GM12878 (cell line): ENCODE data around the gene VEGFB. TPM values are rescaled to one million over a fixed set of nuclear protein-coding genes. Genes with fewer than 3 reads are reported as not detected.

ENCODE experiments used
- ATF3 ChIP-seq: IDR thresholded peaks from 2 replicates; pipeline ENCODE4 v1.6.1; 2011; ENCODE audit warnings: low read depth, mild to moderate bottlenecking, low read length, moderate library complexity, borderline replicate concordance; ENCODE audit errors: extremely low read depth
- CHD4 ChIP-seq: fragments of 200-600 bp; sonication (generic); IDR thresholded peaks from 2 replicates; pipeline ENCODE4 v1.6.1; 2016; ENCODE audit warnings: mild to moderate bottlenecking
- CREB1 ChIP-seq: IDR thresholded peaks from 2 replicates; pipeline ENCODE4 v1.6.1; 2012; ENCODE audit warnings: low read depth, mild to moderate bottlenecking, inconsistent platforms
- FOS ChIP-seq: IDR thresholded peaks from 3 replicates; pipeline ENCODE4 v1.6.1; 2011; ENCODE audit warnings: borderline replicate concordance; ENCODE audit not compliant: insufficient read length; ENCODE audit errors: extremely low read depth
- GATAD2B ChIP-seq: fragments of 450-650 bp; conservative IDR thresholded peaks from 2 replicates; pipeline ENCODE4 v1.6.1; 2017; ENCODE audit warnings: low read depth, mild to moderate bottlenecking, moderate library complexity
- HDAC6 ChIP-seq: fragments of 200-600 bp; sonication (generic); IDR thresholded peaks from one replicate; pipeline ENCODE4 v1.8.0; 2017; ENCODE audit warnings: antibody characterized with exemption; ENCODE audit not compliant: unreplicated experiment
- KAT2A ChIP-seq: conservative IDR thresholded peaks from 2 replicates; pipeline ENCODE4 v1.6.1; 2011; ENCODE audit warnings: low read depth, low read length; ENCODE audit not compliant: control insufficient read depth
- MAX ChIP-seq: IDR thresholded peaks from 2 replicates; pipeline ENCODE4 v1.6.1; 2012; ENCODE audit warnings: low read depth, low read length, improper control_type of control experiment
- MEF2B ChIP-seq: fragments of 450-650 bp; IDR thresholded peaks from 2 replicates; pipeline ENCODE4 v1.6.1; 2018; ENCODE audit warnings: mild to moderate bottlenecking, moderate library complexity; ENCODE audit not compliant: partially characterized antibody, poor library complexity, severe bottlenecking
- NBN ChIP-seq: fragments of 450-650 bp; IDR thresholded peaks from 2 replicates; pipeline ENCODE4 v1.6.1; 2016
- NFYB ChIP-seq: IDR thresholded peaks from 2 replicates; pipeline ENCODE4 v1.6.1; 2011; ENCODE audit warnings: low read depth, mild to moderate bottlenecking, low read length, improper control_type of control experiment, moderate library complexity; ENCODE audit not compliant: insufficient read depth
- NKRF ChIP-seq: fragments of 450-650 bp; conservative IDR thresholded peaks from 2 replicates; pipeline ENCODE4 v1.6.1; 2017; ENCODE audit warnings: mild to moderate bottlenecking, moderate library complexity
- PML ChIP-seq: IDR thresholded peaks from 2 replicates; pipeline ENCODE4 v1.6.1; 2012; ENCODE audit warnings: low read length, inconsistent platforms
- RAD51 ChIP-seq: fragments of 450-650 bp; IDR thresholded peaks from 2 replicates; pipeline ENCODE4 v1.6.1; 2016; ENCODE audit warnings: moderate library complexity, mild to moderate bottlenecking, inconsistent platforms
- RB1 ChIP-seq: fragments of 450-650 bp; formaldehyde crosslinking; IDR thresholded peaks from 2 replicates; pipeline ENCODE4 v1.6.1; 2017; ENCODE audit warnings: mild to moderate bottlenecking, borderline replicate concordance
- SREBF1 ChIP-seq: IDR thresholded peaks from 2 replicates; pipeline ENCODE4 v1.6.1; 2012; ENCODE audit warnings: mild to moderate bottlenecking, low read length
- TCF7 ChIP-seq: IDR thresholded peaks from 2 replicates; pipeline ENCODE4 v1.6.1; 2014; ENCODE audit warnings: antibody characterized with exemption, borderline replicate concordance
- ZBTB40 ChIP-seq: fragments of 450-650 bp; IDR thresholded peaks from 2 replicates; pipeline ENCODE4 v1.6.1; 2016; ENCODE audit warnings: mild to moderate bottlenecking, moderate library complexity, borderline replicate concordance
- ZNF24 ChIP-seq: fragments of 450-650 bp; IDR thresholded peaks from 2 replicates; pipeline ENCODE4 v1.6.1; 2017; ENCODE audit warnings: antibody characterized with exemption, mild to moderate bottlenecking
- polyA plus RNA-seq, 11 experiments: library from polyadenylated mRNA; depleted of rRNA in 4 of 11; unstranded in 6 of 11; stranded (reverse) in 5 of 11; fragments of >200 nt; fragmentation: Nextera tagmentation in 4 of 11; fragmentation: Illumina TruSeq in 1 of 11; extraction: Ambion mirVana in 4 of 11; extraction: Trizol in 1 of 11; gene quantifications; 1 replicate in 1 of 11; 2 replicates in 10 of 11; pipeline versions ENCODE4 v1.2.1 to v1.2.3, GENCODE V29; 2011 to 2016; ENCODE audit warnings: inconsistent platforms in 2 of 11, missing spikeins in 2 of 11, low read depth in 1 of 11
- total RNA-seq, 4 experiments: library from RNA; depleted of rRNA in 3 of 4; stranded (reverse); fragments of >200 nt in 3 of 4; fragmentation: Illumina TruSeq in 1 of 4; extraction: Trizol in 1 of 4; gene quantifications; 2 replicates each; pipeline versions ENCODE4 v1.2.1 to v1.2.3, GENCODE V29; 2013 to 2021
- TF ChIP-seq, protein P1 (sequence below): fragments of 450-650 bp; IDR thresholded peaks from 2 replicates; pipeline ENCODE4 v1.6.1; 2016; ENCODE audit warnings: mild to moderate bottlenecking

VEGFB gene
- total and polyA plus RNA-seq, 10 of the 15 experiments (the other 5 are each of a cell fraction or from before 2014, with no cell fraction given), result 7.0 to 75.8 (median 20.3) TPM

GRCh38 chr11:64207256-64208085, 26.9 kb upstream of the VEGFB start (continued):
- TF ChIP-seq ZBTB40 (peak; percentile 70; the same call in 1 of the 2 replicates), CREB1 (peak; percentile 76; the same call in 1 of the 2 replicates), MEF2B (peak; percentile 59), KAT2A (no peak), SREBF1 (no peak), NBN (peak; percentile 86), FOS (no peak), RB1 (peak; percentile 77; the same call in 1 of the 2 replicates), MAX (peak; percentile 72), RAD51 (0 out of 2 replicates have a peak, but pooled peaks have one; percentile 12), GATAD2B (no peak; the same call in 1 of the 2 replicates), ATF3 (no peak), NKRF (peak; percentile 29; the same call in 1 of the 2 replicates), ZNF24 (no peak), TCF7 (no peak), HDAC6 (no peak), CHD4 (no peak), NFYB (no peak), PML (no peak)
- TF ChIP-seq, protein P1, sequence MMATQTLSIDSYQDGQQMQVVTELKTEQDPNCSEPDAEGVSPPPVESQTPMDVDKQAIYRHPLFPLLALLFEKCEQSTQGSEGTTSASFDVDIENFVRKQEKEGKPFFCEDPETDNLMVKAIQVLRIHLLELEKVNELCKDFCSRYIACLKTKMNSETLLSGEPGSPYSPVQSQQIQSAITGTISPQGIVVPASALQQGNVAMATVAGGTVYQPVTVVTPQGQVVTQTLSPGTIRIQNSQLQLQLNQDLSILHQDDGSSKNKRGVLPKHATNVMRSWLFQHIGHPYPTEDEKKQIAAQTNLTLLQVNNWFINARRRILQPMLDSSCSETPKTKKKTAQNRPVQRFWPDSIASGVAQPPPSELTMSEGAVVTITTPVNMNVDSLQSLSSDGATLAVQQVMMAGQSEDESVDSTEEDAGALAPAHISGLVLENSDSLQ, result peak; percentile 81
